ENCODE measurements around the gene ABCC1.

The ABCC1 gene

DNA sequence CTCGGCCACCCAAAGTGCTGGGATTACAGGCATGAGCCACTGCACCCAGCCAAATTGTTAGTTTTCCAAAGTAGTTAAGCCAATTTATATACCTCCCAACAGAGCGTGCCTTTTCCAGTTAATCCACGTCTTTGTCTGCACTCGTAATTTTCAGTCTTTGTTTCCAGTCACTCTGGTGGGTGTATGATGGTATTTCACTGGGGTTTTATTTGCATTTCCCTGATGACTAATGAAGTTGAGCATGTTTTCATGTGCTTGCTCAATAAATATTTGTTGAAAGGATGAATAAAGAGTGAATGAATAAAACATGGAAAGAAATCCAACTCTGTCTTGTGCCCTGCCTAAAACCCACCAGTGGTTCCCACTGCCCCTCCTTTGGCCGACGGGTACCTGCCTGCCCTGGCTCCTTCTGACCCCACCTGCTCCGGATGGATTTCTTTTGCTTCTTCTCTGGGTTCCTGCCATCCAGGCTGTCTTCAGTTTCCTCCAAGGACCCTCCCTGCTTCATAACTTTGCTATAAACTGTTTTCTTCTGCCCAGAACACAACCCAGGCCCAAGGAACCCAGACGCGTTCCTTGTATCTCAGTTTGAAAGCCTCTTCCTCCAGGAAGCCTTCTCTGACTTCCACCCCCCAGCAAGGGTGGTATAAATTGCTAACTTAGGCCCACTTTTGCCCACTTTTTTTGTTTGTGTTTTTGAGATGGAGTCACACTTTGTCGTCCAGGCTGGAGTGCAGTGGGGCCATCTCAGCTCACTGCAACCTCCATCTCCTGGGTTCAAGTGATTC lies 3.0 kb upstream of the ABCC1 start:
- DNase-seq (ENCODE audit: low spot score) = no peak

DNA sequence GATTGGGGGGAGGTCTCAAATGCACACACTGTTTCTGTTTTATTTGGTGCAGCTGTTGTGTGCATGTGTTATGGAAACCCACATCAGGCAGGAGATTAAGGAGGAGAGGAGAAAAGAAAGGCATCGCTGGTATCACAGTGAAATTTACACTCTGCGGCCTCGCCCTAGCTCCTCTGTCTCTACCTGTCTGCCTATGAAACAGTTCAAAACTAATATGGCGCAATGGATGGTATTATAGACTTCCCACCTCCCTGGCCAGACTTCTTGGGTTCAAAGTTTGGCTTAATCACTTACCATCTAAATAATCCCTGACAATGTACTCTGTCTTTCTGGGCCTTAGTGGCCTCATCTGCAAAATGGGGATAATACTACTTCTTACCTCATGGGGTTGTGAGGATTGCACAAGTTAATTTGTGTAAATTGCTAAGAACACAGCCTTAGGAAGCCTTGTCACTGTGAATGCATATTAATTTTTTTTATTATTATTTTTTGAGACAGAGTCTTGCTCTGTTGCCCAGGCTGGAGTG lies 1.4 kb upstream of the ABCC1 start:
- no peak for DNase-seq (ENCODE audit: low spot score)

DNA sequence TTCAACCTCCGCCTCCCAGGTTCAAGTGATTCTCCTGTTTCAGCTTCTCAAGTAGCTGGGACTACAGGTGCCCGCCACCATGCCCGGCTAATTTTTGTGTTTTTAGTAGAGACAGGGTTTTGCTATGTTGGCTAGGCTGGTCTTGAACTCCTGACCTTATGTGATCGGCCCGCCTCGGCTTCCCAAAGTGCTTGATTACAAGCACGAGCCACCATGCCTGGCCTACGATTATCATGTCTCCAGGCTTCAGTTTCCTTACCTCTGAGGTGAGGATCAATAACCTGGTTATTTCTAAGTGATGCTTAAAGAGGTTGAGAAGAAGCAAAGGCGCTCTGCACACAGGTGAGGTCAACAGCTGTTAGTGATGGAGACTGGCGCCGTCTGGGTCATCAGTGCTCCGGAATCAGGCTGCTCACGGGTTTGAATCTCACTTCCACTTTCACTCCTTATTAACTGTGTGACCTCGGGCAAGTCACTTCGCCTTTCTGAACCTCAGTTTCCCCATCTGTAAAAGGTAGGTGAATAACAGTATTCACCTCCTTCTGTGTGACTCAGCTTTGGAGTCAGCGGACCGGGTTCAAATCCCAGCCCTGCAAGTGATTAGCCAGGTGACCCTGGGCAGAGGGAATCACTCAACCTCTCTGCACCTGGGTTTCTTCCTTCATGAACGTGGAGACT lies 745 bp upstream of the ABCC1 start:
- no peak for DNase-seq (ENCODE audit: low spot score)

DNA sequence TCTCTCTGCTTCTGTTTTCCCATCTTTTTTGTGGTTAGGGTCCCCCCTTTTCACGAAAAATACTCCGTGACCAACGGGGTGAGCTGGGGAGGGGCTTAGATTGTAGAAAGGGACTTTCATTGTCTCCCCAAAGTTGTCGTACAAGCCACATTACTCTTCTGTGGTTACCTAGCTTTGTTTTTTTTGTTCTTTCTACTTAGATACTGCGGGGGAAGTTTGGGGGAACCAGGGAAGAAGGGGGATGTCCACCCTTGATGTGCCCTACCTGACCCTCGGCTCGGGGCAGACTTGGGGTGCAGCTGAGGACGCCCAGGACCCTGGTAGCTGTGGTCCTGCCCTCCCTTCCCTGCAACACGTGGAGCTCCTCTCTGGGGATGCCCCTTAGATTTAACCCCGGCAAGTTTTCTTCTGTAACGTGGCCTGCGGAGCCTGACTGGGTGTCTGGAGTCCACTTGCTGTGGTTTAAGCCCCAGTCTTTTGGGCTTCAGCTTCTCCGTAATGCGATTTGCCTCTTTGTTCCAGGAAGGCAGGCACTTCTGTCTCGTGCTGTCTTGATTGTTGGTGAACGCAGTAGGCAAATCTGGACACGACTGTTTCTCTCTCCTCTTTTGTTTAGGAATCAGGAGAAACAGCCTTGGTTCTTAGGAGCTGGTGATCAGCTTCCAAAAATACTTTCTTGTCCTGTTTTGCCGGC lies 892 bp downstream of the ABCC1 start:
- peak; percentile 23 for DNase-seq (ENCODE audit: low spot score)

DNA sequence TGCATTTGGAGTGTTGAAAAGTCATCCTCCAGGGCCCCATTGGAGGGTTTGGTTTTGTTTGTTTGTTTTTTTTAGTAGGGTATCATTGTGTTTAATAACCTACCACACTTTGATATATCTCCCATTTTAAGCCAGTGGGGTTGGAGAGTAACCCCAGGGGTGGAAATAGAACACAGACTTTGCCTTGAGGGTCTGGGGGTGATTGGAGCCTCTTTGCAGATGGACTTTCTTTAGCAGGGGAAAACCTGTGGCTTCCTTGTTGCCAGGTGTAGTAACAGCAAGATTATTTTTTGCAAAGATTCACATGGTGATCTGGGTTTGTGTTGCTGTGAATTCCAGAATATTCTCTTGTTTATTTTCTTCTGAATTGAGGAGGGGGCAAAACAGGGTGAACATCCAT lies 1.5 kb downstream of the ABCC1 start:
- DNase-seq (ENCODE audit: low spot score) = no peak

DNA sequence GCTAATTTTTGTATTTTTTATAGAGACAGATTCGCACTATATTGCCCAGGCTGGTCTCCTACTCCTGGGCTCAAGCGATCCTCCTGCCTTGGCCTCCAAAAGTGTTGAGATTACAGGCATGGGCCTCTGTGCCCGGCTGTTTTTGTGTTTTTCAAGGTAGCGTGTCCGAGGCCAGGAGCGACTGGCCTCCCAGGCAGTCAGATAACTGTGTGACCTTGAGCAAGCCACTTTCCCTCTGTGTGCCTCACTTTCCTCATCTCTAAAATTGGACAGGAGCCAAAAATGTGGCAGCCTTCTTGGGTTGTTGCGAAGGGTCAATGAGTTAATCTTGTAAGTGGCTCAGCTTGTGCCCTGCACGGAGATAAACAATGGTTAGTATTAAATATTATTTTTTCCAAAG lies 2.4 kb downstream of the ABCC1 start:
- DNase-seq (ENCODE audit: low spot score) = no peak

DNA sequence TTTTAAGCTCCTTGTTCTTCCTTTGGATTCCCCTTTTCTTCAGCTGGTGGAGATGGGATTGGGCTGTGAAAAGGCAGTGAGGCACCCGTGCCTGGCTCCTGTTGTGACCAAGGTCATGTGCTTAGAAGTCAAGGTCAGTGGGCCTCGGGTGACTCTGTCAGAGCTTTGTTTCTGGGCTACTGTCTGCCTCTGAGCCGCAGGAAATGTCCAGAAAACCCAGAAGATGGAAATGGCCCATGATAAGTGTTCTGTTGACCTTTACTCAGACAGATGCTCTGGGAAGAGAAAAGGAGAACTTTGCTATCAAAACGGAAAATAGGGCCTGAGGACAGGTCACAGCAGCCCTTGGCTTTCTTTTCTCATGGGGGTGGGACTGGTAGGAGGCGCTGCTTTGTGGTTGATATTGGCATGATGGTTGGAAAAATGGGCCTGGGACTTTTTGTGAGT lies 2.9 kb downstream of the ABCC1 start:
- DNase-seq (ENCODE audit: low spot score) = no peak

DNA sequence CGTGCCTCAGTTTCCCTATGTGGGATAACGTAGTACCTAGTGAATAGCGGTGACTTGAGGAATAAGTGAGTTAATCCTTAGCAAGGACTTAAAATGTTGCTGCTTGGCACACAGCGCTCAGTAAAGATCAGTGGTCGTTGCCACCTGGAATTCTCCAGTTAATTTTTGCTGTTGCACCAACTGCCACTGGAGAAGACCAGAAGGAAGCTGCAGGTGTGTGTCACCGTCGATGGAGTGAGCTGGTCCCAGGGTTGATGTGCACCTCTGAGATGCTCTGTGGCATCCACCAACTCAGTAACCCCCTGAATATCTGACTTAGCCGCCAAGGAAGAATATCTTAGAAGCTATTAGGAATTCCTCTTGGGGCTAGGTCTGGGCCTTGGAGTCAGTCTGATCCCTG lies 4.1 kb downstream of the ABCC1 start:
- DNase-seq (ENCODE audit: low spot score) = no peak

DNA sequence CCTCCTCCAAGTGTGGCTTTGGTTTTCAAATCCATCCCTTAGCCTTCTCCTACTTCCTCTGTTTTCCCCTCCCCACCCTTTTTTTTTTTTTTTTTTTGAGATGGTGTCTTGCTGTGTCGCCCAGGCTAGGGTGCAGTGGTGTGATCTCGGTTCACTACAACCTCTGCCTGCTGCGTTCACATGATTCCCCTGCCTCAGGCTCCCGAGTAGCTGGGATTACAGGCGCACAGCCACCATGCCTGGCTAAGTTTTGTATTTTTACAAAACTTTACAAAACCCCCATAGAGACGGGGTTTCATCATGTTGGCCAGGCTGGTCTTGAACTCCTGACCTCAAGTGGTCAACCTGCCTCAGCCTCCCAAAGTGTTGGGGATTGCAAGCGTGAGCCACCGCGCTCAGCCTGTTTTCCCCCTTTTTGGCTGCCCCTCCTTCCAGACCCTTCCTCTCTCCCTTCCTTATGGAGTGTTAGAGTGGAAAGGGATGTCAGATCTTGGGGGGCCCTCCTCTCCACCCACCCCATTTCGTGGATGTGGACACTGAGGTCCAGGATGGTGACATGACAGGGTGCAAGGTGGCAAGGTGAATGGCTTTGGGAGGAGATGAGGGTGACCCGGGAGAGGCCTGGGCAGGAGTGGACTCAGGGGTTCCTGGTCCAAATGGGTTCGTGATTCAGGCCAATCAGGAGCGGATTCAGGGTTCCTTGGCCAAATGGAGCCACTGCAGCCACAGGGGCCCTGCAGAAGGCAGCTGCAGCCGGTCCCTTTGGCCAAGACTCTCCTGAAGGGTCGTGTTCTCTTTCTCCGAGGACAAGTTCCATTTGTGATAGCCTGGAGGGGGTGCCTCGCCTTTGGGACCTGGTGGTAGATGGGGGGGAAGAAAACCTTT lies 4.8 kb downstream of the ABCC1 start:
- DNase-seq (ENCODE audit: low spot score) = no peak

DNA sequence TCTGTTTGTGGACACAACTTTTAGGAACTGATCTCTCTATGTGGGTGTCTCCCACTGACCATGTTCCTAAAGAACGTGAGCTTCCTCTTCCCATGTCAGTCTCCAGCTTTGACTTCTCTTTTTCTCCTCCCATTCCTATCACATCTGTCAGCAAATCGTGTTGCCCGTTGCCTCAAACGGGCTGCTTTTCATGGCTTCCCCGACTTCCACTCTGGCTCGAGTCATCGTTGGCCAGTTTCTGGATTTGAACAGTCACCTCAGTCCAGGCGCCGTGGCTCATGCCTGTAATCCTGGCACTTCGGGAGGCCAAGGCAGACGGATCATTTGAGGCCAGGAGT lies 5.4 kb downstream of the ABCC1 start:
- DNase-seq (ENCODE audit: low spot score) = no peak

DNA sequence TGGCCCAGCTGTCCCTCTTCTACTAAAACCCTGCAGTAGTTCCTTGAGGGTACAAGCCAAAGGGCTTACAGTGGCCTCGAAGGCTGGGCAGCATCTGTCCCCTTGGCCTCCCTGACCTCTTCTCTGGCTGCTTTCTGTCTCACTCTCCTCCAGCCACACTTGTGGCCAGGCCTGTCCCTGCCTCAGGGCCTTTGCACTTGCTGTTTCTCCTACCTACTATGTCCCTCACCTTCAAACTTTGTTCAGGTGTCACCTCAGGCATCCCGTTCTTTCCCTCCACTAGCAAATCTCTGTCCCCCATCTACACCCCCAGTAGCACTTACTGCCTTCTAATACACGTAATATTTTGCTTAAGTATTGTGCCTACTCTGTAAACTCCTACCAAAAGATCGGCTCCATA lies 6.0 kb downstream of the ABCC1 start:
- DNase-seq (ENCODE audit: low spot score) = no peak

DNA sequence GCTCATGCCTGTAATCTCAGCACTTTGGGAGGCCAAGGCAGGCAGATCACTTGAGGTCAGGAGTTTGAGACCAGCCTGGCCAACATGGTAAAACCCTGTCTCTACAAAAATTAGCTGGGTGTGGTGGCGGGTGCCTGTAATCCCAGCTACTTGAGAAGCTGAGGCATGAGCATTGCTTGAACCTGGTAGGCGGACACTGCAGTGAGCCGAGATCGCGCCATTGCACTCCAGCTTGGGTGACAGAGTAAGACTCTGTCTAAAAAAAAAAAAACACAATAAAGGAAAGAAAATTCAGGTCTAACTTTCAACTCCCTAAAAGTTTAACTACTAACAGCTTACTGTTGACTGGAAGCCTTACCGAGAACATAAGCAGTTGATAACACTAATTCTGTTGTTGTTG lies 6.7 kb downstream of the ABCC1 start:
- DNase-seq (ENCODE audit: low spot score) = peak; percentile 22

DNA sequence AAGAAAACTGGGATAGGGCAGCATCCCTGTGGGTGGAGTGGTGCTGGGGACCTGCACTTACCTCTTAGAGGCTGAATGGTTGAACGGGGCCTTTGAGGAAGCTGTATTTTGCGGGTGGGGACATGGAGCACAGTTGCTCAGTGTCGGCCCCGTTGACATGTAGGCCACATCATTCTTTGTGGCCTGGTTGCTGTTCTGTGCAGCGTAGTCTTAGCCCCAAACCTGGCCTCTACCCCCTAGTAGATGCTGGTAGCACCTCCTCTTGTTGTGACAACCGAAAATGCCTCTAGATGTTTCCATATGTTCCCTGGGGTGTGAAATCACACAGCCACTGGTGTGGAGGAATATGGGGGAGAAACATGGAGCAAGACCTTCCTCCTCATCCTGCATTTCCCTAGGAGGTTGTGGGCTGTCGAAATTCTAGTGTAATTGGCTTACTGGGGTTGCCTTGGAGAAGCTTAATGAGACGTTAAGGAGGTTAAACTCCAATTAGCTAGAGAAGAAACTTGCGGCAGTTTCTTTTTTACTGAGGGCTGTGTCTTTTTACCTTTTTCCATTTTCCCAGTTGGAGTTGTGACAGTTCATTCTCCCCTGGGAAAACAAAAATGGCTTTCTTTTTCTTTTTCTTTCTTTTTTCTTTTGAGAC lies 9.4 kb downstream of the ABCC1 start:
- no peak for DNase-seq (ENCODE audit: low spot score)

DNA sequence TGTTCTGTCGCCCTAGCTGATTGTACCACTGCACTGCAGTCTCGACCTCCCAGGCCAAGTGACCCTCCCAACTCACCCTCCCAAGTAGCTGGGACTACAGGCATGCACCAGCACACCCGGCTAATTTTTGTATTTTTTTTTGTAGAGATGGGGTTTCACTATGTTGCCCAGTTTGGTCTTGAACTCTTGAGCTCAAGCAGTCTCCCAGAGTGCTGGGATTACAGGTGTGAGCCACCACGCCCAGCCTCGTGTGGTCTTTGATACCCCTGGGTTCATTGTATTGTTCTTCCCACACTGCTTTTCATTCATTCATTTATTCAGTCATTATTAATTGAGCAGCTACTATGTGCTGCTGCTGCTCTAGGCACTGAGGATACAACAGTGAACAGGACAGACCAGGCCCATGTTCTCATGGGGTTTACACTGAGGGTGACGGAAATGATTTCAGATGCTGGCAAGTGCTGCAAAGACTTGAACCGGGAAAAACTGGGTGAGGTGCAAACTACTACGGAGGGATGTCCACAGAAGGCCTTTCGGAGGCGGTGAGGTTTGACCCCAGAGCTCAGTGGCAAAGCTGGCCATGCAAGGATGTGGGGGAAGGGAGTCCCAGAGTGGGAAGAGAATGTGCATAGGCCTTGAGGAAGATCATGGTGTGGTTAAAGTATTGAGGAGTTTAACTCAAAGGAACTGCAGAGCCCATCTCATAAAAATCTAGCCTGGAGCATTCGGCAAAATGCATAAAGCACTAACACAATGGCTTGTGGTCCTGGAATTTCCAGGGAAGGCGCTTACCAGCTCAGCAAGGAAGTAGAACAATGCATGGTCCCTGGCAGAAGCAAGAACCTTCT lies 10.9 kb downstream of the ABCC1 start:
- DNase-seq (ENCODE audit: low spot score) = no peak

DNA sequence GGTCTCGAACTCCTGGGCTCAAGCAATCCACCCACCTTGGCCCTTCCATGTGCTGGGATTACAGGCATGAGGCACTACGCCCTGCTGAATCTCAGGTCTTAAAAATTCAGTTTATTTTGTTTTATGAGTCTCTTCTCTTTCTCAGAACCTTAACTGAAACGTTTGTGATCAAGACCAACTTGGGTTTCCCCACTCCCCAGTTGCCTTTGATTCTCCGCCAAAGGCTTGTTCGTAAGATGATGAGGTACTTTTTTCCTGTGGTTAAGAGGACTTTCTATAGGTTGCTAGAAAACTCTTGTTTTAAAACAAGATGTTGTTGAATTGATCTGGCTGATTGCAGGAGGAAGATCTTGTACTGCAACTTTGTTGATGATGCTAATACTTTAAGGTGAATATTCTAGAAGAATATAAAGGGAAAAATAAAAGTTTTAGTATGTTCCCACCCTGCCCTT lies 11.7 kb downstream of the ABCC1 start:
- DNase-seq (ENCODE audit: low spot score) = peak; percentile 84

DNA sequence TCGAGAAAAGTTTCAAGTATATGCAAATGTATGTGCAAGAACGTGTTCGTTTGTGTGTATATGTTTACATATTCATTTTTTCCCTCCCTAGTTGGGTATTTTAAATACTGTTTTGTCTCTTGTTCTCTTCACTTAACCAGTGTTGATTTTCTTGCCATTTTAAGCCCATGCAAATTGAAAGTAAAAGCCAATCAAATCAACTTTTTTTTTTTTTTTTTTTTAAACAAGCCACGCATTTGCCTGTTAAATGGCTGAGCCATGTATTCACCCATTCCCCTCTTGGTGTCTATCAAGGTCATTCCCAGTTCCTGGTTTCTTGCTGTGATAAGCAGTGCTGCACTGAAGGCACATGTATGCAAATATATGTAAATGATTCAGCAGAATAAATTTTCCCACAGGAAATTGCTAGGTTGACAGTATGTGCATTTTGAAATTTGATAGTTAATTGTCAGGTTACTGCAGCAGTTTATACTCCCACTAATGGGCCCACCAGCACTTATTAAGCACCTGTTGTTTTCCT lies 12.2 kb downstream of the ABCC1 start:
- peak; percentile 16 for DNase-seq (ENCODE audit: low spot score)

DNA sequence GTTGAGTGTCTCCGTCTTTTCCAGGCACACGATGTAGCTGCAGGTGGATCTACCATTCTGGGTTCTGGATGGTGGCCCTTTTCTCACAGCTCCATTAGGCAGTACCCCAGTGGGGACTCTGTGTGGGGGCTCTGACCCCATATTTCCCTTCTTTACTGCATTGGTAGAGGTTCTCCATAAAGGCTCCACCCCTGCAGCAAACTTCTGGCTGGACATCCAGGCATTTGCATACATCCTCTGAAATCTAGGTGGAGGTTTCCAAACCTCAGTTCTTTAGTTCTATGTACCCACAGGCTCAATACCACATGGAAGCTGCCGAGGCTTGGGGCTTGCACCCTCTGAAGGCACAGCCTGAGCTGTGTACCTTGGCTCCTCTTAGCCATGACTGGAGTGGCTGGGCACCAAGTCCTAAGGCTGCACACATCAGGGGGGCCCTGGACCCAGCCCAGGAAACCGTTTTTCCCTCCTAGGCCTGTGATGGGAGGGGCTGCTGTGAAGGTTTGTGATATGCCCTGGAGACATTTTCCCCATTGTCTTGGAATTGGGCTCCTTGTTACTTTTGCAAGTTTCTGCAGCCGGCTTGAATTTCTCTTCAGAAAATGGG lies 14.0 kb downstream of the ABCC1 start:
- DNase-seq (ENCODE audit: low spot score) = no peak

DNA sequence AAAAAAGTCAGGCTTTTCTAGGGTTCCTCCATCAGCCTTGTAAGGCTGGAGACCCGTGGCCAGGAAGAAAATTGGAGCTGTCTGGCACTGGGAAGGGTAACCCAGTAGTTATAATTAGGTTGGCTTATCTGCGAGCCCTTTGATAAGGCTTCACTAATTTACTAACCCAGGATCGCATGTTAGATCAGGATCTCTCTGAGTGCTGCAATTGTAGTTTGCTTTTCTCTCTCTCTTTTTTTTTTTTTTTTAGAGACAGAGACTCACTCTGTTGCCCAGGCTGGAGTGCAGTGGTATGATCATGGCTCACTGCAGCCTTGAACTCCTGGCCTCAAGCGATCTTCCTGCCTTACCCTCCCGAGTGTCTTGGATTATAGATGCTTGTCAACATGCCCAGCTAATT lies 17.0 kb downstream of the ABCC1 start:
- DNase-seq (ENCODE audit: low spot score) = no peak

DNA sequence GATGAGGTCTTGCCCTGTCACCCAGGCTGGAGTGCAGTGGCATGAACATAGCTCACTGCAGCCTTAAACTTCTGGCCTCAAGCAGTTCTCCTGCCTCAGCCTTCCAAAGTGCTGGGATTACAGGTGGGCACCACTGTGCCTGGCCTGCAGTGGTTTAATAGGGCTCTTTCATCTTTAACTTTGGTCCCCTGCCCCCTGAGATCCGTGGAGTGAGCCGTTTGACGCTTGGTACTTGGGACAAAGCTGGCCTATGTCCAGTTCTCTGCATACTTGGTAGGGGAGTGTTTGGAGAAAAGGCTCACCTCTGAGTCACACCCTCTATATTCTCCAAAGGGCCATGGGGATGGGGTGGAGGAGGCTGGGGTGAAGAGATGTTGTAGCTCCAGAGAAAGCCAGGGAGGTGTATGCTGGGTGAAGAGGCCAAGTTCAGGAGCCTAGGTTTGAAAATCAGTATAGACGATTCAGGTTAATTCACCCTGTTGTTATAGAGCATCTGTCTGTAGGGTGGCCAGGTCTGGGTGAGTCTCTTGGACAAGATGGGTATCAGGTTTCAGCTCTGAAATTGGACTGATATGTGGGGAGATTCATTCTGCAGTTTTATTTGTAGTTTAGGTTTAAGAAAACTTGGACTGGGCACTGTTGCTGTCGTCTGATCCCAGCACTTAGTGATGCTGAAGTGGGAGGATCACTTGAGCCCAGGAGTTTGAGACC lies 17.6 kb downstream of the ABCC1 start:
- no peak for DNase-seq (ENCODE audit: low spot score)

Measured in CD4-positive, alpha-beta T cell treated with Interleukin-6 at 100 ng/mL for 8 hours (primary cell).